ENCODE data around the gene PHF14. TPM values are rescaled to one million over a fixed set of nuclear protein-coding genes. Genes with fewer than 3 reads are reported as not detected.

PHF14 gene
- total RNA-seq, 4 donors from 2014 or later: 23.0 to 50.7 (median 29.1) TPM

- TF ChIP-seq CTCF (IDR thresholded peaks at IDR 0.05): no peak
- TF ChIP-seq POLR2A (IDR thresholded peaks at IDR 0.05; ENCODE audit: low read depth): no peak
- TF ChIP-seq POLR2AphosphoS5 (IDR thresholded peaks at IDR 0.05): no peak
- TF ChIP-seq EP300 (IDR thresholded peaks at IDR 0.05): no peak
- 83% methylated on average over 3 of the region's 3 CpGs for WGBS
- Histone ChIP-seq H3K9me3 (no peaks in the 10 kb centered on the region), H3K36me3 (no peaks in the 10 kb centered on the region), H3K4me1 (peaks cover 3 to 16% (median 9%) of the 10 kb centered on the region in 4 donors), H3K27me3 (no peaks in the 10 kb centered on the region), H3K27ac (replicated peaks in 1 of 4) (no peak overlapping the region), H3K4me3 (peak overlapping the region in 1 of 4 donors; percentile 10)
- no peak for DNase-seq (ENCODE audit: extremely low spot score)
- intact Hi-C loops (cut with DNase I): no loop called here
These were observed 221.8 kb downstream of the PHF14 start for GRCh38 chr7:11195502-11195901.

GRCh38 chr7:11196143-11196542 is 222.5 kb downstream of the PHF14 start:
- intact Hi-C loops (cut with DNase I): no loop called here

GRCh38 chr7:11203224-11203623 is 229.6 kb downstream of the PHF14 start:
- no peaks in the 10 kb centered on the region for H3K36me3 ChIP-seq
- H3K27ac ChIP-seq (replicated peaks in 1 of 4): no peak overlapping the region
- no peak overlapping the region for H3K4me3 ChIP-seq
- 58% methylated on average over 1 of the region's 1 CpG for WGBS
- DNase-seq (ENCODE audit: extremely low spot score): no peak
- no peaks in the 10 kb centered on the region for H3K27me3 ChIP-seq
- TF ChIP-seq POLR2AphosphoS5 (IDR thresholded peaks at IDR 0.05) (no peak), EP300 (IDR thresholded peaks at IDR 0.05) (no peak), POLR2A (IDR thresholded peaks at IDR 0.05; ENCODE audit: low read depth) (no peak), CTCF (IDR thresholded peaks at IDR 0.05) (no peak)
- no peaks in the 10 kb centered on the region for H3K9me3 ChIP-seq
- H3K4me1 ChIP-seq: no peaks in the 10 kb centered on the region
- intact Hi-C loops (cut with DNase I): no loop called here

More at GRCh38 chr7:11196143-11196542, 222.5 kb downstream of the PHF14 start:
- Histone ChIP-seq H3K4me1 (peaks cover 3 to 16% (median 9%) of the 10 kb centered on the region in 4 donors), H3K27me3 (no peaks in the 10 kb centered on the region), H3K27ac (replicated peaks in 1 of 4) (no peak overlapping the region), H3K4me3 (no peak overlapping the region), H3K36me3 (no peaks in the 10 kb centered on the region), H3K9me3 (no peaks in the 10 kb centered on the region)
- 79% methylated on average over 3 of the region's 3 CpGs for WGBS
- DNase-seq (ENCODE audit: extremely low spot score): no peak
- no peak for TF ChIP-seq POLR2A (IDR thresholded peaks at IDR 0.05; ENCODE audit: low read depth)
- TF ChIP-seq POLR2AphosphoS5 (IDR thresholded peaks at IDR 0.05): no peak
- no peak for TF ChIP-seq CTCF (IDR thresholded peaks at IDR 0.05)
- no peak for TF ChIP-seq EP300 (IDR thresholded peaks at IDR 0.05)

- no peaks in the 10 kb centered on the region for H3K4me1 ChIP-seq
- intact Hi-C loops (cut with DNase I): no loop called here
- TF ChIP-seq POLR2AphosphoS5 (IDR thresholded peaks at IDR 0.05) (no peak), CTCF (IDR thresholded peaks at IDR 0.05) (no peak), POLR2A (IDR thresholded peaks at IDR 0.05; ENCODE audit: low read depth) (no peak), EP300 (IDR thresholded peaks at IDR 0.05) (no peak)
- no peaks in the 10 kb centered on the region for H3K36me3 ChIP-seq
- H3K9me3 ChIP-seq: no peaks in the 10 kb centered on the region
- H3K27me3 ChIP-seq: no peaks in the 10 kb centered on the region
- no peak overlapping the region for H3K4me3 ChIP-seq
- WGBS: 87% methylated on average over 2 of the region's 3 CpGs
- DNase-seq (ENCODE audit: extremely low spot score): no peak
- no peak overlapping the region for H3K27ac ChIP-seq (replicated peaks in 1 of 4)
These were observed 230.0 kb downstream of the PHF14 start for GRCh38 chr7:11203683-11204082.
